IPS DF 4.7 (cell line): ENCODE results near the gene FAU.
"Not testable (repeated sequence)": the region's sequence is repeated elsewhere in the genome, so short reads cannot be mapped to it uniquely, and the experiment has no call there.

Experiments used
- DNase-seq: peaks from one replicate; pipeline ENCODE4 v3.0.0-alpha.2; 2013; ENCODE audit warnings: low spot score; ENCODE audit errors: extremely low read depth

The FAU gene

DNA sequence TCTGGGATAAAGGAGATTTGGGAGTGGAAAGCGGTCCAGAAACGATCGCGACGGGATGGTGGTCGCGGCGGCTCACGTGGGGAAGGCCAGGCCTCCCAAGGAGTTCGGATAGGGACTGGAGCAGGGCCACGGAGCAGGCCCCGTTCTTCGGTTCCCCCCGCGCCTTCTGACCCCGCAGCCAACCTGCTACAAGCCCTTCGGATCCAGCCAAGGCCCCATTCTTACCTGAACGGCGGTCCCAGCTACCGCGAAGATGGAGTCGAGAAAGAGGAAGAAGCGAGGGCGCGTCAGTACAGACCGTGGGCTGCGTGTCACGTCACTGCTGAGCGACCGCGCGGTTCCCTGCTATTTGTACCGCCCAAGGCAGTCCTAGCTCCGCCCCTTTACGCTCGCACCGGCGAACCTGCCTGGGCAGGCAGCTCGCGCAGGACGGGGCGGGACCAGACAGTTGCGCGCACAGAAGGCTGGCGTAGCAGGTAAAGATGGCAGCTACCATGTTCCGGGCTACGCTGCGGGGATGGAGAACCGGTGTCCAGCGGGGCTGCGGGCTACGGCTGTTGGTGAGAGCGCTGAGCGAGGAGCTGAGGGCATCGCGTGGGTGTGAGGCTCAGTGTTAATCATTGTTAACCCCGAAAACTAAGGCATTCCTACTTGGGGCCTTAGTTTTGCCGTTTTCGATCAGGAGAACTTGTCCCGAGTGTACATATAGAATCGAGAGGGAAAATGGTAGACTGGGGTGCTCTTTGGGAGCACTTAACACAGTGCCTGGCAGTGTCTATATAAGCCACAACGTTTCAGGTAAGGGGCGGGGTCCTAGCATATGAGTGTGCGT lies at the start of gene FAU, which contains the start of gene MRPL49:
Gene FAU, minus strand, starts transcription at position 270 of the 832 bp plus-strand sequence. CDS start 321 bp downstream, outside the sequence.
Gene MRPL49, plus strand, starts transcription at position 457 of the 832 bp plus-strand sequence. Its CDS starts 26 bp downstream, at position 483.
- DNase-seq: no peak

DNA sequence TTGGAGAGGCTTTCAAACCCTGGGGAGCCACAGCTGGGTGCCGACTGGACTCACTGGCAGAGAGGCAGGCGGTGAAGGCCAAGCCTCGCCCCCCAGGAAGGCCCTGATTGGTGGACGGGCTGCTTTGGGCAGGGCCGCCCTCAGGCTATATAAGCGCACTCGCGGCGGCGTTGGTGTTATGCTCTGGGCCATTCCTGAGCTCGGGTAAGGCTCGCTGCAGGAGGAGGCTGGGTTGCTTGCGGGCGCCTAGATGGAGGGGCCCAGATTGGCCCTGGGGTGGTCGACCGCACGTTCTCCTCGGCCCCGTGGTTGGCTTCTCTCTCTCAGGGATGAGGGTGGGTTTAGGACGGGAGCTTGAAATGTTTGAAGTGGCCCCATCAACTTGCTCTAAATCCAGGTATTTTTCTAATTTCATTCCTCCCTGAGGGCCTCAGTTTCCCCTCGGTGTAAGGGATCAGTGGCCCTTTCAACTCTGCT lies 48.2 kb upstream of the FAU start, which contains the start of gene SPDYC:
Gene SPDYC, plus strand, starts transcription at position 176 of the 477 bp plus-strand sequence. CDS start 1,125 bp downstream, outside the sequence.
- no peak for DNase-seq

DNA sequence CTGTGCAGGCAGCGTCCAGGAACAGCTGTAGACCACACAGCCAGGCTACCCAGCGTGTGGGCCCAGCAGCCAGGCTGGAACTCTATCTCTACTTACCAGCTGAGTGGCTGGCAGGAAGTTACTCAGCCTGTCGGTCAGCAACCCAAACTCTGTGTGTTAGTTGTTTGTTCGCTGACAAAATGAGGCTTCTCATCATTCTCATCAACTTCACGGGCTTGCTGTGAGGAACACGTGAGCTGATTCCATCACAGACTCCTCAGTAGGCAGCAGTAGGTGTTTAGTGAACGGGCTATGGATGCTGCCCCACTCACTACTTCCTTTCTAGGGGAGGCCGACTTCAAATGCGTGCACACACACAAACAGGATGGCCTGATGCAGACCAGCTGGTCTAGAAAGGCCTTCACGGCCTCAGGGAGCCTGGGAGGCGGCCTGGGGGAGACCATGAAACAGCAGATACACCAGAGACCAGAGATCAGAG lies 47.3 kb upstream of the FAU start:
- no peak for DNase-seq

DNA sequence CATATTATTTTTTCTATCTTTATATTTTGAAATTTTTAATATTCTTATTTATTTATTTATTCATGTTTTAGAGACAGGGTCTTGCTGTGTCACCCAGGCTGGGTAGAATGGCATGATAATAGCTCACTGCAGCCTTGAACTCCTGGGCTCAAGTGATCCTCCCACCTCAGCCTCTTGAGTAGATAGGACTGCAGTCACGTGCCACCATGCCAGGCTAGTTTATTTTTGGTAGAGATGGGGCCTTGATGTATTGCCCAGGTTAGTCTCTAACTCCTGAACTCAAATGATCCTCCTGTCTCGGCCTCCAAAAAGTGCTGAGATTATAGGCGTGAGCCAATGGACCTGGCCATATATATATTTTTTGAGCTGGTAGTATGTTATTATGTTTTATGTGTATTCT lies 45.7 kb upstream of the FAU start:
- no peak for DNase-seq

DNA sequence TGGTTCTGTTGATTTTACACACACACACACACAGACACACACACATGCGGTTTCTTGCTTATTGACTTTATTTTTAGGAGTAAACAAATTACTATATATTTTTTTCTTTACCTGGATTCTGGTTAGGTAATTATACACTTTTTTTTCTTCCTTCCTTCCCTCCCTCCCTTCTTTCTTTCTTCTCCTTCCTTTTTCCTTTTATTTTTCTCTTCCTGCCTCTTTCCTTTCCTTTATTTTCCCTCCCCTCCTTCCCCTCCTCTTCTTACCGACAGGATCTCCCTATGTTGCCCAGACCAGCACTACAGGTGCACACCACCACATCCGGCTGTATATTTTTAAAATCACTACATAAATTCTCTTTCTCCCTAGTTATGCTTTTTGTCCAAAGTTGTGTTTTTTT lies 45.0 kb upstream of the FAU start:
- no peak for DNase-seq

DNA sequence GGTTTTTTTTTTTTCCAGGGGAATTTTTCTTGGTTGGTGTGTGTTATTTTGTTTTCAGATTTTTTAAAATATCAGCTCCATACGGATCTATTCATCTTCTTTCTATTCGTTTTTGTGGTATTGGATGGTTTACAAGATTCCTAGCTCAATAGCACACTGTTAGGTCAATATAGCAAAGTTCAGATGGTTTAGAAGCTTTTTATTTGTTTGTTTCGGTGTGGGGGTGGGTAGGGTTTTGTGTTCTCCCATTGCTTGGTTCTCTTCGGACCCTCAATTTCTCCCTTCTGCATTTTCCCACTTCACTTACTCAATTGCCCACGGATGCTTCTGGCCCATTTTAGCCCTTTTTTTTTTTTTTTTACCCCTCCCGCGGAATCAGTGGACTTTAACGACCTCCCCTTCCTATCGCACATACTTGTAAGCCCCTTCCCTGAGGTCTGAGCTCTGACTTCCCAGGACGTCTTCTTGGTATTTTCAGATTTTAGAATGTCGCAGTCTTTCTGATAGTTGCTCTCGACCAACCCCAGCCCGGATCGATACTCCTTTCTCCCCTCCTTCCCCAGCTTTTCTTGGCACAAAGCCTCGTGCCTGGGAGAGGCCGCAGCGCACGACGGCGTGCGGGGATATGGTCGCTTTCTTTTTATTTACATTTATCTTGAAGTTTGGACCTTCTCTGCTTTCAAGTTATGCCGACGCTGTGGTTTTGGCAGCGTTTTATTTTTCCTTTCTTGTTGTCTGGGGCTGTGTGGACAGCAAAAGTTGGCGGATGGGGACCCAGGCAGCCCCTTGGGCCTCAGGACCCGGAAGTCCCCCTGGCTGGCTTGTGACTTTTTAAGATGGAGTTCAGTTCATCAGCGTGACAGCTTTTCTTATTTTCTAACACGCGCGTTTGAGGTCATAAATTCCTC lies 43.7 kb upstream of the FAU start:
- DNase-seq: no peak

DNA sequence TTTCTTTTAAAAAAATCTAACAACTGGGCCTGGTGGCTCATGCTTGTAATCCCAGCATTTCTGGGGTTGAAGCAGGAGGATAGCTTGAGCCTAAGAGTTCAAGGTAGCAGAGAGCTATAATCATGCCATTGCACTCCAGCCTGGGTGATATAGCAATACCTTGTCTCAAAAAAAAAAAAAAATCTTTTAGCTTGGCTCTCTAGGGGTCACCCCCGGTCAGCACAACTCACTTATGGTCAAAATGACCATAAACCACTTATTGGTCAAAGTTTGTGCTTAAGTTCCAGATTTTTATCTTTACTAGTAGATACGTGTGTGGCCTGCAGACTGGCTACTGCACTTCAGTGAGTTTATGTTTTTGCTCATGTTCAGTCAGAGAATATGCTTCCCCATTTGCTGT lies 41.8 kb upstream of the FAU start:
- no peak for DNase-seq

DNA sequence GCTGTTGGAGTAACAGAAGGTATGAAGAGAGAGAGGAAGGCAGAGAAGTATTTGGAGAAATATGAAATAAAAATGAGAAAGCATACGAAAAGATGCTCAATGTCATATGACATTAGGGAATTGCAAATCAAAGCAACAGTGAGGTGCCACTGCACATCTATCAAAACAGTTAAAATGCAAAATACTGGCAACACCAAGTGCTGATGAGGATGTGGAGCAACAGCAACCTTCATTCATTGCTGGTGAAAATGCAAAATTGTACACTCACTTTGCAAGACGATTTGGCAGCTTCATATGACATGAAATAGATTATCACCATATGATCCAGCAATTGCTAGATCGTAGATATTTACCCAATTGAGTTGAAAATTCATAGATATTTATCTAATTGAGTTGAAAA lies 38.7 kb upstream of the FAU start:
- no peak for DNase-seq

DNA sequence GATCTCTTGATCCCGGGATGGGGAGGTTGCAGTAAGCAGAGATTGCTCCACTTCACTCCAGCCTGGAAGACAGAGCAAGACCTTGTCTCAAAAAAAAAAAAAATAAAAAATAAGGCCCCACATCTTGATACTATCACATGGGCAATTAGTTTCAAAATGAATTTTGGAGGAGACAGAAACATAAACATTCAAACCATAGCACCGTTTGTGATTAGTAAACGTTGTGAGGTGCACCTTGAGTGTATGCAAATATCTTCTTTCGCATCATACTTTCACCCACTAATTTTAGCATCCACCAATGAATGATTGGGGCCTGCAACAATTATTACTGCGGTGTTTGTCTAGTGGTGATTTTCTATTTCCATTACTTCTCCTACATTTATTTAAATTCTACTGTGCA lies 37.1 kb upstream of the FAU start:
- no peak for DNase-seq

DNA sequence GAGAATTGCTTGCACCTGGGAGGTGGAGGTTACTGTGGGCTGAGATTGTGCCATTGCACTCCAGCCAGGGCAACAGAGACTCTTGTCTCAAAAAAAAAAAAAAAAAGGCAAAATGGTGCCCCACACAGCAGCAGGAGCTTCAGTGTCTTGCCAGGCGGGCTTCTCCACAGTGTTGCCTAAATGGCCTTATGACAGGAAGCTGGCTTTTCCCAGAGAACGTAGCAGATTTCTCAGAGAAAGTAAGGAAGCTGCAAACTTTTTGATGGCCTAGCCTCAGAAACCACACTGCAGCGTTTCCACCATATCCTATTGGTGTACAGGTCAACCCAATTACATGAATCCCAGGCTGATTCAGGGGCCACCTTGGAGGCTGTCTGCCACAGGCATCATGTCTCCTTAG lies 35.4 kb upstream of the FAU start:
- DNase-seq: no peak

DNA sequence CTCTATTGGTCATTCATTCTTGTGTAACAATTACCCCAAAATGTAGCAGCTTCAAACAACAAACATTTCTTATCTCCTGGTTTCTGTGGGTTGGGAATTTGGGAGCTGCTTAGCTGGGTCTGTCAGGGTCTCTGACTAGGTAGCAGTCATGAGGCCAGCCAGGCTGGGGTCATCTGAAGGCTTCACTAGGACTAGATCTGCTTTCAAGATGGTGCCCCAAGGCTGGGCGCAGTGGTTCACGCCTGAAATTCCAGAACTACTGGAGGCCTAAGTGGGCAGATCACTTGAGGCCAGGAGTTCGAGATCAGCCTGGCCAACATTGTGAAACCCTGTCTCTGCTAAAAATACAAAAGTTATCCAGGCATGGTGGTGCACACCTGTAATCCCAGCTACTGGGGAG lies 35.0 kb upstream of the FAU start:
- DNase-seq: no peak

DNA sequence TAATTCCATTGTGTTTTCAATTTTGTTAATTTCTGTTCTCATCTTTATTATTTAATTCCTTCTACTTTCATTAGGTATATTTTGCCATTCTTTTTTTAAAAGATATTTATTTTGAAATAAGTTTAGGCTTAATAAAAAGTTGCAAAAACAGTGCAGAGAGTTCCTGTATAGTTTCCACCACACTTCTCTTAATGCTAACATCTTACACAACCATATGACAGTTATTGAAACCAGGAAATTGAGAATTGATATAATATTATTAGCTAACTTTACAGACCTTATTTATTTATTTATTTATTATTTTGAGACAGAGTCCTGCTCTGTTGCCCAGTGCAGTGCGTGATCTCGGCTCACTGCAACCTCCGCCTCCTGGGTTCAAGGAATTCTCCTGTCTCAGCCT lies 34.3 kb upstream of the FAU start:
- DNase-seq: no peak

DNA sequence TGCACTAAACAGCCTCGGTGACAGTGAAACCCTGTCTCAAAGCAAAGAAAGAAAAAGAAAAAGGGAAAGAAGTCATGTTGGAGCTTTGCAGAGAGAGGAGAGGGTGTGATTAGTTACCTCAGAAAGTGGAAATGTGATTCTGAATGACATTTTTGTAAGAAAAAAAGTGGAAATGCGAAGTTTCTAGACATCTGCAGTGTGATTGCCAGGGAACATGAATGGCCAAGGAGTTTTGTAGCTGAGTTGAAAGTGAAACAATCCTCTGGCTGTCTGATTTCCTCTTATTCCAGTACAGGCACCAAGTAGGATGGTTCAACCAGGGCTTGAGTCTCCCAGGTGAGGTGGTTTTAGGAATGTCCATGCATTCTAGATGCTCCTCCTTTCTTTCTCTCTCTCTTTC lies 30.2 kb upstream of the FAU start:
- DNase-seq: no peak

DNA sequence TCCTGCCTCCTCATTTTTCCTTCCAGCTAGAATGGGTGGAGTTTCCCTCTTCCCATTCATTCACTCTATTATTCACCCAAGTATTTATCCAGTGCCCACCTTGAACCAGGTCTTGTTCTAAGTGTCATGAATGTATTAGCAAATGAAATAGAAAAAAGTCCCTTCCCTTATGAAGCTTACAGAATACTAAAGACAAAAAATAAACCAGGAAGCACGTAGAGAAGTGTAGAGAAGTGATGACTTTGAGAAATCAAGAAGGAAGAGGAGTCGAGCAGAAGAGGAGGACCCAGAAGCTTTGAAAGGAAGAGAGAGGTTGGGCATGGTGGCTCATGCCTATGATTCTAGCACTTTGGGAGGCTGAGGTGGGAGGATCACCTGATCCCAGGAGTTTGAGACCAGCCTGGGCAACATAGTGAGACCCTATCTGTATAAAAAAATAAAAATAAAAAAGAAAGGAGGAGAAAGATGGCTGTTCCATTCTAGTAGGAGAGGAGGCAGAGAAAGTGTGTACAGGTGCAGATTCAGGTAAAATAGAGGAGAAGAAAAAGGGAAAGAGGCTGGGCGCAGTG lies 29.5 kb upstream of the FAU start:
- DNase-seq: no peak

DNA sequence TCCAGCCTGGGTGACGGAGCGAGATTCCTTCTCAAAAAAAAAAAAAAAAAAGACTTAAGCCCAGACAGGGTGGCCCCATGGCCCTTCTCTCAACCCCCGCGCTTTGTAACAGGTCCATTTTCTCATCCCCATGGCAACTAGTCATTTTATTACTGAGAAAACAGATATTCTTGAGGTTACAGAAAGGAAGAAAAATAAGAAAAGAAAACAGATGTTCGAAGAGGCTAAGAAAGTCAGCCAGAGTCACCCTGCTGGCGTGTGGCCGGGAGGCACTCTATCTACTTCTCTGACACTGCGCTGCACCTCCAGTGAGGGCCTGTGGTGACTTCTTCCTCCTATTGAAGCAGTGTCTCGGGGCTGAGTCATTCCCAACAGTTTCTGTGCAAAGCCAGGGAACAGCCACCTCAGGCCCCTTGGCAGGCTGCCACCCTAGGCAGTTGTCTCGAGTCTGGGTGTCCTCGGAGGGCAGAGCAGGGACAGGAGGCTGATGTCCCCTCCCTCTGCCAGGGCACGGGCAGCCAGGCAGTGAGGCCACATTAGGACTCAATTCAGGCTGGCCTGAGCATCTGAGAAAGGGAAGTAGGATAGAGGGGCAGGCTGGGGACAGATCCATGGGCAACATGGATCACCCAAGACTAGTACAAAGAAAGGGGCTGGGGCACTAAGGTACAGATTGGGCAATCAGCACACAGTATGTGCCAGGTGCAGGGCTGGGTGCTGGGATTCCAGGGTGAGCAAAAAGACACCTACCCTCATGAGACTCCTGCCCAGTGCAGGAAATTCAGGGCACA lies 28.8 kb upstream of the FAU start:
- no peak for DNase-seq

DNA sequence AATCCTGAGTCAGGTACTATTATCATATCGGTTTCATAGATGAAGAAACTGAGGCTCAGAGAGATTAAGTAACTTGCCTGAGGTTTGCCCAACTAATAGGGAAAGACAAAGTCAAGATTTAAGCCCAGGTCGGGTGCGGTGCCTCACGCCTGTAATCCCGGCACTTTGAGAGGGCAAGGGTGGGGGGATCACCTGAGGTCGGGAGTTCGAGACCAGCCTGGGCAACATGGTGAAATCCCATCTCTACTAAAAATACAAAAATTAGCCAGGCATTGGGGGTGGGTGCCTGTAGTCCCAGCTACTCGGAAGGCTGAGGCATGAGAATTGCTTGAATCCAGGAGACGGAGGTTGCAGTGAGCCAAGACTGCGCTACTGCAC lies 28.2 kb upstream of the FAU start:
- DNase-seq: not testable (repeated sequence)

DNA sequence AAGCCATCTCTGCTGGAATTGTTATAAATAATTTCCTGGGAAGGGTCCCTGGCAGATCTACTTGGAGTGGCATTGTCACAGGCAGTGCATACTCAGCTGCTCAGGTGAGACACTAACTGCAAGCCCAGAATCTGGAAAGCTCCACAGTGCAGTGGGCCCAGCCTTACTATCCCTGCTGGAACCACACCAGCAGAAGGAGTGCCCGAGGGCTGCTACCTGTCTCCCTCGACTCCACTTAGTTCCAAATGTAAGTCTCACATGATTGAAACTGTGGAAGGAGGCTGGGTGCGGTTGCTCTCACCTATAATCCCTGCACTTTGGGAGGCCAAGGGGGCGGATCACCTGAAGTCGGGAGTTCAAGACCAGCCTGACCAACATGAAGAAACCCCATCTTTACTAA lies 26.7 kb upstream of the FAU start:
- DNase-seq: no peak

DNA sequence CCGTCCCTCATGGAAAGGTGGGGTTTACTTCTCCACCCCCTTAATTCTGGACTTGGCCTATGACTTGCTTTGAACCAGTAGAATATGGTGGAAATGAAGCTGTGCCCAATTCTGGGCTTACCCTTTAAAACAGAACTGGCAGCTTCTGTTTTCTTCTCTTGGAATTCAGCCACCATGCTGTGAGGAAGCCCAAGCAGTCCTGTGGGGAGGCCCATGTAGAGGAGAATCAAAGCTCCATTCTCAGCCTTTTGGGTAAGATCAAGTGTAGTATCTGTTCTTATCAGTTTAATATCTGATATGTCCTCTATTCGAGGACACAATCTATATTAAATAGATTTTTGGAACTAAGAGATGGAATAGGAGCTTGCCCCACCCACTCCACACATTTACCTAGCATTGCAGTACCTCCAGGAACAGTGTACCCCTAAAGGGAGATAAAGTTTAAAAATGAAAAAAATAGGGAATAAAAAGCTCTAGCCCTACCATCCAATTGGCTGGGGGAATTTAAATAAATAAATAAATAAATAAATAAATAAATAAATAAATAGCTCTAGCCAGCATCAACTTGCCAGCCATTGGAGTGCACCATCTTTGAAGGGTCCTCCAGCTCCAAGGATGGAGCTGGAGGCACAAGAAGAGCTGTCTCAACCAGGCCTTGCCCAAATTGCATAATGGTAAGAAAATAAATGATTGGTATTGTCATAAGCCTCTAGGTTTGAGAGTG lies 25.6 kb upstream of the FAU start:
- no peak for DNase-seq

DNA sequence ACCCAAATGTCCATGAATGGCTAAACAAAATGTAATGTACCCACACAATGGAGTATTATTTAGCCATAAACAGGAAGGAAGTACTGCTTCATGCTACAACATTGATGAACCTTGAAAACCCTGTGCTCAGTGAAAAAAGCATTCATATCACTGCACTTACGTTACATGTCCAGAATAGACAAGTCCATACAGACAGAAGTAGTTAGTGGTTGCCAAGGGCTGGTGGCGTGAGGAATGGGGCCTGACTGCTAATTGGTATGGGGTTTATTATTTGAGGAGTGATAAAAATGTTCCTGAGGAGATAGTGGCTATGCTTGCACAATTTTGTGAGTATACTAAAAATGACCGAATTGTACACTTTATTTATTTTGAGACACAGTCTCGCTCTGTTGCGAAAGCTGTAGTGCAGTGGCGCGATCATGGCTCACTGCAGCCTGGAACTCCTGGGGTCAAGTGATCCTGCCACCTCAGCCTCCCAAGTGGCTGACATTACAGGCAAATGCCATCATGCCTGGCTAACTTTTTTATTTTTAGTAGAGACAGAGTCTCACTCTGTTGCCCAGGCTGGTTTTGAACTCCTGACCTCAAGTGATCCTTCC lies 20.1 kb upstream of the FAU start:
- no peak for DNase-seq
